Uterus (tissue), 2 donors: Measurements from ENCODE around the gene SPECC1.

Source experiments
- POLR2A ChIP-seq, 2 donors: fragments of 450-650 bp; IDR thresholded peaks; one replicate each; pipeline ENCODE4 v1.6.1; 2016; ENCODE audit warnings: antibody characterized with exemption in 2 of 2, mild to moderate bottlenecking in 1 of 2, moderate library complexity in 1 of 2
- TF ChIP-seq, protein P1 (sequence below), 4 experiments: fragments of 200-600 bp in 2 of 4; fragments of 450-650 bp in 2 of 4; sonication (generic) in 2 of 4; IDR thresholded peaks; one replicate each; pipeline ENCODE4 v1.5.1; 2016 to 2019; ENCODE audit warnings: antibody characterized with exemption in 4 of 4, mild to moderate bottlenecking in 2 of 4, moderate library complexity in 1 of 4

DNA sequence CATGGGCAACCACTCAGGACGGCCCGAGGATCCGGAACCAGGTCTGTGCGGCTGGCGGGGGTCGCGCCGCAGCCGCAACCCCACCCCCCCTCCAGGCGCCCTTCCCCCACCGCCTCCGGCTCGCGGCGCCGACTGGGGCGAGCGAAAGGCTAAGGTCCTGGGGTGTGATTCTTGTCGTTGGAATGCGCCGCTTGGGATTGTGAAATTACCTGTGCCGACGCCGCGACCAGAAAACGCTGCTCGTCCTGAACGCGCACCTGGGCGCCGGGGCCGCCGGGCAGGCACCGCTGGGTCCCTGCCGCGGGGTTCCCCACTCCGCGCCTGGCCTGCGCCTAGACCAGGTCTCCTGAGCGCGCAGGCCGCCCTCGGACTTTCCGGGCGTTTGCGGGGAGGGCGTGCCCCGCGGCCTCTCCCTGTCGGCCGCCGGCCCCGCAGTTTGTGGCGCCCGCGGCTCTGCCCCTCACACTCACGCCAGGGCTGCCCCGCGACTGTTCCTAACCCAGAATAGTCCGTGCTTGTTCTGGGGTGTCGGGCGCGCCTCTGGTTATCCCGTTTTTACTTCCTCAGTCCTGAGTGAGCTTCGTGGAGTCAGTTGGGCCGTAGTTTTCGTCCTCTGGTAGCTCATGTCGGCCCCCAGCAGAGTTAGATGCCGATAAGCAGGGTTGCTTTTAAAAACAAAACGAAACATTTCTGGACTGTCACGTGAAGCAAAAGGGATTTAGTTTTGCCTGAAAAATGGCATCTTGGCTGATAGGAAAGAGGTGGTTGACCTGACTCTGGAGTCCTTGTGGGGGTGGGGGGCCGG lies 147.2 kb downstream of the SPECC1 start:
- TF ChIP-seq, protein P1, sequence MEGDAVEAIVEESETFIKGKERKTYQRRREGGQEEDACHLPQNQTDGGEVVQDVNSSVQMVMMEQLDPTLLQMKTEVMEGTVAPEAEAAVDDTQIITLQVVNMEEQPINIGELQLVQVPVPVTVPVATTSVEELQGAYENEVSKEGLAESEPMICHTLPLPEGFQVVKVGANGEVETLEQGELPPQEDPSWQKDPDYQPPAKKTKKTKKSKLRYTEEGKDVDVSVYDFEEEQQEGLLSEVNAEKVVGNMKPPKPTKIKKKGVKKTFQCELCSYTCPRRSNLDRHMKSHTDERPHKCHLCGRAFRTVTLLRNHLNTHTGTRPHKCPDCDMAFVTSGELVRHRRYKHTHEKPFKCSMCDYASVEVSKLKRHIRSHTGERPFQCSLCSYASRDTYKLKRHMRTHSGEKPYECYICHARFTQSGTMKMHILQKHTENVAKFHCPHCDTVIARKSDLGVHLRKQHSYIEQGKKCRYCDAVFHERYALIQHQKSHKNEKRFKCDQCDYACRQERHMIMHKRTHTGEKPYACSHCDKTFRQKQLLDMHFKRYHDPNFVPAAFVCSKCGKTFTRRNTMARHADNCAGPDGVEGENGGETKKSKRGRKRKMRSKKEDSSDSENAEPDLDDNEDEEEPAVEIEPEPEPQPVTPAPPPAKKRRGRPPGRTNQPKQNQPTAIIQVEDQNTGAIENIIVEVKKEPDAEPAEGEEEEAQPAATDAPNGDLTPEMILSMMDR (IDR thresholded peaks at IDR 0.05), result peak in 1 of 4 experiments; percentile 0
- TF ChIP-seq POLR2A (IDR thresholded peaks at IDR 0.05), result no peak
